Fibroblast of pulmonary artery (primary cell): ENCODE measurements around the gene PHF19.

Source experiments
- DNase-seq: peaks from one replicate; pipeline ENCODE4 v3.0.0-alpha.2; 2010; ENCODE audit warnings: low read depth
- H3K4me3 ChIP-seq: replicated peaks from 2 replicates; pipeline ENCODE4 v1.5.1; 2011; ENCODE audit warnings: low read depth, mild to moderate bottlenecking, control low read depth, low read length, moderate library complexity
- TF ChIP-seq, protein P1 (sequence below): IDR thresholded peaks from 2 replicates; pipeline ENCODE4 v1.5.1; 2011; ENCODE audit warnings: mild to moderate bottlenecking, control low read depth, low read length, inconsistent platforms; ENCODE audit errors: missing control alignments

Gene PHF19

GRCh38 chr9:120808931-120809330 is 68.1 kb downstream of the PHF19 start:
- no peak for DNase-seq
- no peak overlapping the region for H3K4me3 ChIP-seq
- TF ChIP-seq, protein P1, sequence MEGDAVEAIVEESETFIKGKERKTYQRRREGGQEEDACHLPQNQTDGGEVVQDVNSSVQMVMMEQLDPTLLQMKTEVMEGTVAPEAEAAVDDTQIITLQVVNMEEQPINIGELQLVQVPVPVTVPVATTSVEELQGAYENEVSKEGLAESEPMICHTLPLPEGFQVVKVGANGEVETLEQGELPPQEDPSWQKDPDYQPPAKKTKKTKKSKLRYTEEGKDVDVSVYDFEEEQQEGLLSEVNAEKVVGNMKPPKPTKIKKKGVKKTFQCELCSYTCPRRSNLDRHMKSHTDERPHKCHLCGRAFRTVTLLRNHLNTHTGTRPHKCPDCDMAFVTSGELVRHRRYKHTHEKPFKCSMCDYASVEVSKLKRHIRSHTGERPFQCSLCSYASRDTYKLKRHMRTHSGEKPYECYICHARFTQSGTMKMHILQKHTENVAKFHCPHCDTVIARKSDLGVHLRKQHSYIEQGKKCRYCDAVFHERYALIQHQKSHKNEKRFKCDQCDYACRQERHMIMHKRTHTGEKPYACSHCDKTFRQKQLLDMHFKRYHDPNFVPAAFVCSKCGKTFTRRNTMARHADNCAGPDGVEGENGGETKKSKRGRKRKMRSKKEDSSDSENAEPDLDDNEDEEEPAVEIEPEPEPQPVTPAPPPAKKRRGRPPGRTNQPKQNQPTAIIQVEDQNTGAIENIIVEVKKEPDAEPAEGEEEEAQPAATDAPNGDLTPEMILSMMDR, result no peak

DNA sequence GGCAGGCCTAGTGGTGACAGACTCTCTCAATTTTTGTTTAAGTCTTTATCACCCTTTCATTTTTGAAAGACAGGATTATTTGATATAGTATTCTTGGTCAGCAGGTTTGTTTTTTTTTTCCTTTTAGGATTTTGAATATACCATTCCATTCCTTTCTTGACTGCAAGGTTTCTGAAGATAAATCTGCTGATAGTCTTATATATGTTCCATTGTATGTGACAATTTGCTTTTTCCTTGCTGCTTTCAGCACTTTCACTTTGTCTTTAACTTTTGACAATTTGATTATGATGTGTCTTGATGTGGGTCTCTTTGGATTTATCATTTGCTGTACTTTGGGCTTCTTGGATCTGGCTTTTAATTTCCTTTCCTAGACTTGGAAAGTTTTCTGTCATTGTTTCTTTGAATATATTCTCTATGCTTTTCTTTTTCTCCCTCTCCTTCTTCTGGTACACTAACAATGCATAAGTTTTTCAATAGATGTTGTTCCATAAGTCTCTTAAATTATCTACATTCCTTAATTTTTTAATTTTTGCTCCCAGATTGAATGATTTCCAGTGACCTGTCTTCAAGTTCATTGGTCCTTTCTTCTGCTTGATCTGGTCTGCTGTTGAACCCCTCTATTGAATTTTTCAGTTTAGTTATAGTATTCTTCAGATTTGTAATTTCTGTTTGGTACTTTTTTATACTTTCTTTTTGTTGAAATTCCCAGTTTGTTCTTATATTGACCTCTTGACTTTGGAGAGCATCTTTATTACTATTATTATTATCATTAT is 69.2 kb downstream of the PHF19 start:
- no peak overlapping the region for H3K4me3 ChIP-seq
- DNase-seq, result no peak

More for the DNA sequence above, 69.2 kb downstream of the PHF19 start:
- TF ChIP-seq, protein P1, result no peak
